K562 (cell line): Measurements from ENCODE around the gene SKIDA1. TPM values are rescaled to one million over a fixed set of nuclear protein-coding genes. Genes with fewer than 3 reads are reported as not detected.
A peak's percentile ranks its signal among the peaks of the same experiment; 100 is the strongest.

Experiments used
- ATAC-seq: fragments of 200-7000 bp; cut with Tn5 transposase; 3 replicates; pipeline ENCODE4 v1.9.1; 2020; ENCODE audit warnings: moderate library complexity
- BruUV-seq: library from RNA; stranded (reverse); fragments of 400-500 nt; replicated peaks from 2 replicates; lab custom pipeline; 2021; lab: Mats Ljungman, UMichigan
- CTCF ChIA-PET: fragments of 300-600 bp; formaldehyde crosslinking; extraction: SDS; loops from one replicate; lab custom pipeline; 2021; ENCODE audit warnings: low intra/inter-chr PET ratio; lab: Yijun Ruan, JAX
- POLR2A ChIA-PET: fragments of 300-600, 350-650 bp; sonication (Branson Sonifier 250); formaldehyde crosslinking; extraction: SDS; loops from one replicate; lab custom pipeline; 2021; ENCODE audit warnings: antibody characterized with exemption, inconsistent platforms; lab: Yijun Ruan, JAX
- DNase-seq, 4 experiments: peaks; one replicate each; pipeline versions ENCODE4 v3.0.0 to v3.0.0-alpha.2; 2011 to 2018; ENCODE audit warnings: low spot score in 3 of 4, mixed read lengths in 3 of 4; ENCODE audit errors: extremely low read depth in 1 of 4
- FAIRE-seq: peaks from 2 replicates; lab custom pipeline; 2011; peaks lifted over from hg19 to GRCh38; lab: Jason Lieb, UNC
- H2AFZ ChIP-seq: 2 replicates; pipeline ENCODE4 v1.6.0; 2011; ENCODE audit warnings: low read depth, low read length, control low read depth, inconsistent platforms
- H3K27ac ChIP-seq: fragments of 200-600 bp; 3 replicates; pipeline ENCODE4 v1.8.0; 2011; ENCODE audit warnings: low read depth, mild to moderate bottlenecking, control low read depth, inconsistent platforms, low read length, moderate library complexity, mixed read lengths; ENCODE audit errors: extremely low read depth
- H3K27me3 ChIP-seq, 2 experiments: fragments of 300-600 bp in 1 of 2; 2 replicates in 1 of 2; 3 replicates in 1 of 2; pipeline versions ENCODE4 v1.6.0 to v1.8.0; 2011; ENCODE audit warnings: inconsistent platforms in 2 of 2, low read length in 2 of 2, mild to moderate bottlenecking in 1 of 2, mixed read lengths in 1 of 2, moderate library complexity in 1 of 2; ENCODE audit not compliant: control insufficient read depth in 2 of 2, insufficient read depth in 2 of 2
- H3K36me3 ChIP-seq: fragments of 300-600 bp; 3 replicates; pipeline ENCODE4 v1.8.0; 2011; ENCODE audit warnings: mild to moderate bottlenecking, low read length, inconsistent platforms; ENCODE audit not compliant: control insufficient read depth, insufficient read depth
- H3K4me1 ChIP-seq, 2 experiments: fragments of 200-600 bp in 1 of 2; replicated peaks in 1 of 2; 2 replicates in 1 of 2; 3 replicates in 1 of 2; pipeline versions ENCODE4 v1.5.1 to v1.8.0; 2011; ENCODE audit warnings: inconsistent platforms in 2 of 2, low read length in 2 of 2, mild to moderate bottlenecking in 1 of 2, mixed read lengths in 1 of 2, moderate library complexity in 1 of 2; ENCODE audit not compliant: control insufficient read depth in 2 of 2, insufficient read depth in 2 of 2
- H3K4me2 ChIP-seq: 2 replicates; pipeline ENCODE4 v1.6.1; 2011; ENCODE audit warnings: low read length, control low read depth, inconsistent platforms, mixed read lengths; ENCODE audit not compliant: insufficient read depth
- H3K4me3 ChIP-seq: fragments of 200-600 bp; sonication (generic), shearing (Covaris generic); 2 replicates; pipeline ENCODE4 v1.5.1; 2016; ENCODE audit warnings: control low read depth, inconsistent platforms
- H3K79me2 ChIP-seq: fragments of 200-600 bp; 3 replicates; pipeline ENCODE4 v1.8.0; 2011; ENCODE audit warnings: low read length, inconsistent platforms; ENCODE audit not compliant: control insufficient read depth, insufficient read depth
- H3K9ac ChIP-seq, 2 experiments: 2 replicates each; pipeline versions ENCODE4 v1.6.0 to v1.6.1; 2011; ENCODE audit warnings: low read depth in 2 of 2, low read length in 2 of 2, control low read depth in 1 of 2, inconsistent platforms in 1 of 2, mild to moderate bottlenecking in 1 of 2, mixed read lengths in 1 of 2; ENCODE audit not compliant: insufficient read depth in 1 of 2
- H3K9me1 ChIP-seq: one replicate; pipeline ENCODE4 v1.6.0; 2011; ENCODE audit warnings: inconsistent platforms, mild to moderate bottlenecking, low read length, moderate library complexity; ENCODE audit not compliant: control insufficient read depth, insufficient read depth
- H3K9me3 ChIP-seq: replicated peaks from 2 replicates; pipeline ENCODE4 v1.5.1; 2011; ENCODE audit warnings: low read depth, low read length, inconsistent platforms; ENCODE audit not compliant: control insufficient read depth, insufficient read depth
- H4K20me1 ChIP-seq: replicated peaks from 2 replicates; pipeline ENCODE4 v1.6.1; 2011; ENCODE audit warnings: low read length, inconsistent platforms, mixed read lengths; ENCODE audit not compliant: control insufficient read depth, insufficient read depth
- CBX8 ChIP-seq: fragments of 200-600 bp; sonication (generic); IDR thresholded peaks from 2 replicates; pipeline ENCODE4 v1.6.1; 2012; ENCODE audit warnings: borderline replicate concordance, mixed run types, low read depth, mild to moderate bottlenecking, moderate library complexity, mixed read lengths, low read length, control low read depth, inconsistent platforms; ENCODE audit not compliant: poor library complexity, severe bottlenecking; ENCODE audit errors: extremely low read depth
- CHD2 ChIP-seq: IDR thresholded peaks from 2 replicates; pipeline ENCODE4 v1.6.1; 2011; ENCODE audit warnings: low read depth, low read length
- FOXA1 ChIP-seq: fragments of 450-650 bp; IDR thresholded peaks from 2 replicates; pipeline ENCODE4 v1.6.1; 2016; ENCODE audit warnings: mild to moderate bottlenecking, borderline replicate concordance
- HCFC1 ChIP-seq: IDR thresholded peaks from 2 replicates; pipeline ENCODE4 v1.6.1; 2012; ENCODE audit warnings: low read depth, low read length, improper control_type of control experiment
- HDGF ChIP-seq: fragments of 450-650 bp; IDR thresholded peaks from 2 replicates; pipeline ENCODE4 v1.6.1; 2016
- HNRNPL ChIP-seq: fragments of 200-400 bp; formaldehyde crosslinking; IDR thresholded peaks from 2 replicates; pipeline ENCODE4 v1.6.1; 2017; ENCODE audit warnings: low read depth, mild to moderate bottlenecking, low read length
- HOXB6 ChIP-seq: fragments of 250-450 bp; sonication (Bioruptor Pico); IDR thresholded peaks from 2 replicates; pipeline ENCODE4 v1.5.1; 2022; ENCODE audit warnings: mild to moderate bottlenecking, borderline replicate concordance
- PHF8 ChIP-seq: fragments of 200-600 bp; sonication (generic); IDR thresholded peaks from 2 replicates; pipeline ENCODE4 v1.6.1; 2012; ENCODE audit warnings: mixed run types, mild to moderate bottlenecking, inconsistent platforms, low read length, moderate library complexity, borderline replicate concordance
- PURB ChIP-seq: sonication (generic); formaldehyde crosslinking; IDR thresholded peaks from 2 replicates; pipeline ENCODE4 v1.9.0; 2021; ENCODE audit warnings: low read depth, mild to moderate bottlenecking, missing genetic modification reagents
- RBM17 ChIP-seq: fragments of 200-400 bp; formaldehyde crosslinking; IDR thresholded peaks from 2 replicates; pipeline ENCODE4 v1.6.1; 2017; ENCODE audit warnings: low read depth, mild to moderate bottlenecking, low read length, borderline replicate concordance
- RBM25 ChIP-seq: fragments of 200-400 bp; formaldehyde crosslinking; IDR thresholded peaks from 2 replicates; pipeline ENCODE4 v1.6.1; 2018; ENCODE audit warnings: low read length, low read depth, moderate library complexity; ENCODE audit not compliant: severe bottlenecking
- TFAP4 ChIP-seq: sonication (generic); formaldehyde crosslinking; IDR thresholded peaks from 2 replicates; pipeline ENCODE4 v1.8.0; 2022; ENCODE audit warnings: missing genetic modification reagents, mild to moderate bottlenecking, moderate library complexity, borderline replicate concordance
- ZBTB1 ChIP-seq: sonication (generic); formaldehyde crosslinking; IDR thresholded peaks from 2 replicates; pipeline ENCODE4 v1.8.1; 2023; ENCODE audit warnings: missing genetic modification reagents, low read depth, mild to moderate bottlenecking, borderline replicate concordance
- ZNF639 ChIP-seq, 2 experiments: fragments of 200-800 bp in 1 of 2; sonication (Bioruptor generic) in 1 of 2; sonication (generic) in 1 of 2; formaldehyde crosslinking in 1 of 2; IDR thresholded peaks in 1 of 2; conservative IDR thresholded peaks in 1 of 2; 2 replicates each; pipeline versions ENCODE4 v1.5.0 to v1.6.1; 2016 to 2020; ENCODE audit warnings: missing compliant biosample characterization in 1 of 2, missing genetic modification characterization in 1 of 2, missing genetic modification reagents in 1 of 2
- WGBS: fragments of 100-300 bp; shearing (Covaris generic); methylation state at CpG from one replicate; pipeline ENCODE4 v1.1.6; 2016; ENCODE audit warnings: low coverage, mixed read lengths; ENCODE audit not compliant: insufficient coverage; ENCODE audit errors: missing lambda C conversion rate; 5-methylcytosine and 5-hydroxymethylcytosine counted together
- in situ Hi-C: fragments of 300-500 bp; cut with MboI; formaldehyde crosslinking; loops from 4 replicates; pipeline ENCODE4 v1.15.0; 2018; ENCODE audit warnings: inconsistent platforms, mixed read lengths
- intact Hi-C: fragments of 100-400 bp; cut with micrococcal nuclease; formaldehyde crosslinking; loops from 2 replicates; pipeline ENCODE4 v1.14.2; 2022
- polyA plus RNA-seq, 8 experiments: library from polyadenylated mRNA; depleted of rRNA in 4 of 8; stranded (reverse) in 5 of 8; unstranded in 3 of 8; fragments of >200 nt; fragmentation: Nextera tagmentation in 2 of 8; fragmentation: Illumina TruSeq in 1 of 8; extraction: Ambion mirVana in 2 of 8; extraction: Trizol in 1 of 8; gene quantifications; 2 replicates each; pipeline versions ENCODE4 v1.2.1 to v1.2.3, GENCODE V29; 2011 to 2014; ENCODE audit warnings: inconsistent platforms in 1 of 8, missing spikeins in 1 of 8
- total RNA-seq, 7 experiments: library from RNA; depleted of rRNA in 6 of 7; stranded (reverse); fragments of >200 nt in 6 of 7; fragmentation: Illumina TruSeq in 2 of 7; extraction: Trizol in 2 of 7; gene quantifications; 2 replicates each; pipeline versions ENCODE4 v1.2.1 to v1.2.3, GENCODE V29; 2011 to 2021; ENCODE audit warnings: low replicate concordance in 1 of 7

SKIDA1 gene
- total and polyA plus RNA-seq, 9 of the 15 experiments (the other 6 are each of a cell fraction or from before 2014, with no cell fraction given): 0.05 to 1.1 (median 0.42) TPM

DNA sequence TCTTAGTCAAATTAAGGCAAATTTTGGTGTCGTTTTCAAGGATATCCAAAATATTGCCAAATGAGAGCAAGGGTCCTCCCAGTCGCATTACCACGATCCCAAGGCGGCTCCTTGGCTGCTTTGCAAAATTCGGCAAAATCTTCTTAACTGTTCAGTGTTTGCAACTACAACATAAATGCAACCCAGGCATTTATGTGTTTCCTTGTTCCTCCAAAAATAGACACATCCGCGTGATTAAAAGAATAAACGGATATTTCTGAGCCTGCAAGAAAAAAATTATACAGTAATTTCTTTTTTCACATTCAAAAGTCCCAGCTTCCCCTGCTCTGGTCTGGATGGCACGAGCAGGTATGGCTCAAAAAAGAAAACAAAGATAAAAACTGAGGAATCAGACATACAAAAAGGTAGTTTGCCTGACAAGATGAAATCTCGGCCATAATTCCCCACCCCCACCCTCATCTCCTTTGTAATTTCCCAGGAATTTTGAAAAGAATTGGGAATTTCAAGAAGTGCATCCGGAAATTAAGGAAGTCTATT is 6.0 kb downstream of the SKIDA1 start:
- Histone ChIP-seq H3K36me3 (no peaks in the 10 kb centered on the region), H3K79me2 (no peaks in the 10 kb centered on the region; the same call in 2 of the 3 replicates), H3K4me2 (0 out of 2 replicates have a peak overlapping the region, but pooled peaks have one; percentile 70), H3K9me1 (no peaks in the 10 kb centered on the region), H3K9ac (0 out of 4 replicates have a peak overlapping the region, but pooled peaks of 1 of the 2 experiments have one; percentile 37), H3K4me1 (peaks cover 17 to 32% of the 10 kb centered on the region in 2 experiments; a peak in 4 of 5 replicates), H4K20me1 (no peaks in the 10 kb centered on the region), H3K9me3 (no peaks in the 10 kb centered on the region), H3K27me3 (no peaks in the 10 kb centered on the region), H3K27ac (no peak overlapping the region), H3K4me3 (peak overlapping the region; percentile 10; the same call in 1 of the 2 replicates), H2AFZ (no peak overlapping the region)
- WGBS: 54% methylated on average over 11 of the region's 11 CpGs
- ATAC-seq: no peak
- TF ChIP-seq RBM17 (no peak), HOXB6 (CRISPR knock-in tag) (no peak), TFAP4 (no peak), ZBTB1 (CRISPR knock-in tag) (no peak), PHF8 (no peak), HCFC1 (no peak), RBM25 (no peak), CBX8 (no peak), FOXA1 (no peak), HDGF (no peak), PURB (CRISPR knock-in tag) (no peak), HNRNPL (no peak), CHD2 (no peak), ZNF639 (CRISPR knock-in tag; conservative IDR thresholded peaks at IDR 0.05 in 1 of 2, IDR thresholded peaks at IDR 0.05 in 1 of 2) (no peak)
- DNase-seq: no peak
- ChIA-PET POLR2A (interaction anchor here (1.4 kb wide), 1 partner anchor 23 kb away, joined by 5 read pairs; no protein-coding TSS in a partner anchor), CTCF (no interaction called here)
- in situ Hi-C loops: no loop called here
- no TSS peak for BruUV-seq
- no peak for FAIRE-seq
- intact Hi-C loops: no loop called here
